NAMALWA (cell line): ENCODE results near the gene HSPA1B.
"Not testable (repeated sequence)": the region's sequence is repeated elsewhere in the genome, so short reads cannot be mapped to it uniquely, and the experiment has no call there.

ENCODE experiments used
- DNase-seq: peaks from one replicate; pipeline ENCODE4 v3.0.0-alpha.2; 2015; ENCODE audit warnings: low spot score

HSPA1B gene

DNA sequence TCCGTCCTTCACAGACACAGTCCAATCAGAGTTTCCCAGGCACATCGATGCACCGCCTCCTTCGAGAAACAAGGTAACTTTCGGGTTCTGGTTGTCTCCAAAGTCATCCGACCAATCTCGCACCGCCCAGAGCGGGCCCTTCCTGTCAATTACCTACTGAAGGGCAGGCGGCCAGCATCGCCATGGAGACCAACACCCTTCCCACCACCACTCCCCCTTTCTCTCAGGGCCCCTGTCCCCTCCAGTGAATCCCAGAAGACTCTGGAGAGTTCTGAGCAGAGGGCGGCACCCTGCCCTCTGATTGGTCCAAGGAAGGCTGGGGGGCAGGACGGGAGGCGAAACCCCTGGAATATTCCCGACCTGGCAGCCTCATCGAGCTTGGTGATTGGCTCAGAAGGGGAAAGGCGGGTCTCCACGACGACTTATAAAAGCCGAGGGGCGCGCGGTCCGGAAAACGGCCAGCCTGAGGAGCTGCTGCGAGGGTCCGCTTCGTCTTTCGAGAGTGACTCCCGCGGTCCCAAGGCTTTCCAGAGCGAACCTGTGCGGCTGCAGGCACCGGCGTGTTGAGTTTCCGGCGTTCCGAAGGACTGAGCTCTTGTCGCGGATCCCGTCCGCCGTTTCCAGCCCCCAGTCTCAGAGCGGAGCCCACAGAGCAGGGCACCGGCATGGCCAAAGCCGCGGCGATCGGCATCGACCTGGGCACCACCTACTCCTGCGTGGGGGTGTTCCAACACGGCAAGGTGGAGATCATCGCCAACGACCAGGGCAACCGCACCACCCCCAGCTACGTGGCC is at the start of gene HSPA1B:
TSS of gene HSPA1B (plus strand) at position 453 of the 794 bp plus-strand sequence. CDS start at position 666, 213 bp downstream.
- DNase-seq, result peak; percentile 97

DNA sequence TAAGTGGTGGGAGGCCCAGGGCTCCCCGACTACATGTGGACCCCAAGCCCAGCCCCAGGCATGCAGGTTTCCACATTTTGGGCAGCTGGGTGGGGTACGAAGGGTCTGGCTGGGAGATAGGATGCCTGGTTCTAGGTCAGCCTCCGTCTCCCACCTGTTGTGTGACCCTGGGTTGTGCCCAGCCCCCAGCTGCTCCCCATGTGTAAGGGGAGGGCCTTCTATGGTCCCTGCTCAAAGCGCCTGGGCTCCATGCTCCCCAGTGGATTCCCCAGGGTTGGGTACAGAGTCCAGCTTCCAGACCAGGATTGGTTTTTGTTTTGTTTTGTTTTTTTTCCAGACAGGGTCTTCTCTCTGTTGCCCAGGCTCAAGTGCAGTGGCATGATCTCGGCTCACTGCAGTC is 49.3 kb upstream of the HSPA1B start:
- no peak for DNase-seq

DNA sequence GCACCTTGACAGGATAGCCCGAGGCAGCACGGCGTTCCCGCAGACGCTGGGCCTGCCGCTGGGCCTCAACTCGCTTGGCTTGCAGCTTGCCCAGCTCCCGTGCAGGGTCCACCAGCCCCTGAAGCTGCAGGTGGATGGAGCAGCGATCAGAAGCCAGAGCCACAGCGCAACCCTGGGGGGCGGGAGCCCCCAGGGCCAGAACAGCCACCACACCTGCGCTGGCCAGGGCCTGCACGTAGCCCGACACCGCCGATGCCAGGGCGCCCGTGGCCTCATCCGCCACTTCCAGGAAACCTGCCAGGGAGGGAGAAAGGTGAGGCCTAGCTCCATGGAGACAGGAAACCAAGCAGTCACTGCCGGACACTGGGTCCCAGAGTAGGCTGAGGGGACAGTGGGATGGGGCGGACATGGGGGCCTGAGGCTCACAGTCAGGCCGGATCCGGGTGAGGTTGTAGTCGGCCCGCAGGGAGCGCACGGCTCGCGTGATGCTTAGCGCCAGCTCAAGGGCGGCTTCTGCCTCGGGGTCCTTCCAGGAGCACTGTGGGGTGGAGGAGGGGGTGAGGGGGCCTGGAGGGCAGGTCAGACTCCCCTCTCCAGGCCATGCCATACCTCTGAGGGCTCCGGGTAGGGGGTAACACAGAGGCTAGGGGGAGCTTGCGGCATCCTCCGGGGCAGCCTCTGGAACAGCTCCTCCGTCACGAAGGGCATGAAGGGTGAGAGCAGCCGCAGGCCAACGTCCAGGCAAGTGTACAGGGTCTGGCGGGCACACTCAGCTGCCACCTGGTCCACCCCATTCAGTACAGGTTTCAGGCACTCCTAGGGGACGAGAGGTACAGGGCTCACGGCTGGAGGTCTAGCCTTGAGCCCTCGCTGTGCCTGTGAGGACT is 48.3 kb upstream of the HSPA1B start:
- DNase-seq, result no peak

DNA sequence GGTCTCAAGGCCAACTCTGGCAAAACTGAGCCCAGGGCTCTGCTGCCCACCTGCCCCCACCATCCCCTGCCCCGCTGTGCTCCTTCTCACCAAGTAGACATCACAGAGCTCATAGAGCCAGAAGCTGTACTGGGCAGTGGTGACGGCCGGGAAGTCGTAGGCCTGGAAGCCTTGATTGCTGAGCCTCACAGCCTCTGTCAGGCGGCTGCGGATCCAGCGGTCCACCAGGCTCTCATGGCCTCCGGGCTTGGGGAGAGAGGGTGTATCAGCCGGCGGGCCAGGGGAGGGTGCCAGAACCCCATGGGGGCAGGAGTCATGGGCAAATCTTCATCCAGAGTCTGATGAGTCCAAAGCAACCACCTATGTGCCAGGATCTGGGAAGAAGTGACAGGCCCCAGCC is 47.6 kb upstream of the HSPA1B start:
- DNase-seq, result no peak

- DNase-seq, result no peak
Observed at GRCh38 chr6:31780507-31781243, 46.9 kb upstream of the HSPA1B start.

DNA sequence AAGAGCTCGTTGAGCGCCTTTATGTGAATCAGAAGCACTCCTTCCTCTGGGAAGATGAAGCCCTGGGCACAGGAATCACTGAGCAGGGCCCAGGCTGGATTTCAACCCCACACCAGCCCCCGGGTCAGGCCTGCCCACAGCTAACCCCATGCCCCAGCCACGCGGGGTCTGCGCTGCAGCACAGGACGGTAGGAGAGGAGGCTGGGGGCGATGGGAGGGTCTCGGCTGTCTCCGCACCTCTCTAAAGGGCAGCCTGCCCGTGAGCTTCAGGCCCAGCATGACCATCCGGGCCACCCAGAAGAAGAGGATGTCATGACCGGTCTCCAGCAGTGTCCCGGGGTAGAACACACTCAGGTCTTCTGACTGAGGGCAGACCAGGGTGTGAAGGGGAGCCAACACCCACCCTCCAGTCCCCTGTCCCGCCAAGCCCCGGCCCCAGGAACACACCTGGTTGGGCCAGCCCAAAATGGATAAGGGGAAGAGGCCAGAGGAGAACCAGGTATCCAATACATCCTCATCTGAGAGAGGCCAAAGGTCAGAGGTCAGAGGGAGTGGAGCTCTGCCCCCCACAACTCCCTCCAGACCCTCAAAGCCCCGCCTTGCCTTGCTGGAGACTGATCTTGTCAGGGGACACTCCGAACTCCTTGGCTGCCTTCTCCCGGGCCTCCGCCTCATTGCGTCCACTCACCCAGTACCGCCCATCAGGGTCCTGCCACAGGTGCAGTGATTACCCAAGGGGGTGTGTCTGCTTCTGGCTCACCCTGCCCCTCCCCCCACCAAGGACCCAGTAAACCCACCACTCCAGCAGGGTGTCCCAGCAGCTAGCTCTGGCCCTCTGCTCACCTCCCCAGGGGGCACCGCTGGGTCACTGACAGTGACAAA is 46.1 kb upstream of the HSPA1B start:
- DNase-seq, result no peak

DNA sequence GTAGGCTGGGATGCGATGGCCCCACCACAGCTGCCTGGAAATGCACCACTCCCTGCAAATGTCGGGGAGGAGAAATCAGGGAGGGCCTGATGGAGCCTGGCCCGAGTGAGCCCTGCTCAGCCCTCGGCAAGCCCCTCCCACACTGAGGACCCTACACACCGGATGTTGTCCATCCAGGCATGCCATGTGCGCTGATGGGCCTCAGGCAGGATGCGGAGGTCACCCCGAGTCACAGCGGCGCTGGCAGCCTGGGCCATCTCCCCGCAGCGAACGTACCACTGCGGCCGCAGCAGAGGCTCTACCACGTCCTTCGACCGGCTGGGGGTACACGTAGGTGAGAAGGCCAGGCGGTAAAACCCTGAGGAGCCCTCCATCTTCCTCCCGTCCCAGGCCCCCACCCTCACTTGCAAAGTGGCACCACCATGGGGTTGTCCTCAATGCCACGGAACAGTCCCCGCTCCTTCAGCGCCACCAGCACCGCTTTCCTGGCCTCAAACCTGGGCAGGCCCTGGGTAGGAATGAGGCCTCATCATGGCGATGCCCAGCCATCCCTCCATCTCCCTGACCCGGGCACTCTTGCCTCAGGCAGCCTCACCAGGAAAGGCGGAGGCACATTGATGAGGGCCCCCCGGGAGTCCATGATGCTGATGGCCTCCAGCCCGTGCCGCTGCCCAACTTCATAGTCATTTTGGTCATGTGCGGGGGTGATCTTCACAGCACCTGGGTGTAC is 45.2 kb upstream of the HSPA1B start:
- no peak for DNase-seq

GRCh38 chr6:31784098-31784925 is 43.2 kb upstream of the HSPA1B start:
- no peak for DNase-seq

DNA sequence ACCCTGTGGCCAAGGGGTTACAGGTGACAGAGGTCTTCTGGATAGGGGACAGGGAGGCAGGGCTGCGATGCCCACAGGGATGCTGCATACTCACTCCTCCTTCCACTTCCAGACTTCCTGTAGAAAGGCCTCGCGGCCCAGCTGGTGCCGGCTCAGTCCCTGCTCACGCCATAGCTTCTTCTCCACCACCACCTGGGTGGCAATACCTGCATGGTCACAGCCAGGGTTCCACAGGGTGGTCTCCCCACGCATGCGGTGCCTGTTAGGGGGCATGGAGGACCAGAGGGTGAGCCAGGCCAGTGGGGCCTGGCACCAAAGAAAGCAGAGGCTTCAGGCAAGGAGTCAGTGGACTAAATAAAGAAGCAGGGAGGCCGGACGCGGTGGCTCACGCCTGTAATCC is 42.1 kb upstream of the HSPA1B start:
- DNase-seq, result no peak

DNA sequence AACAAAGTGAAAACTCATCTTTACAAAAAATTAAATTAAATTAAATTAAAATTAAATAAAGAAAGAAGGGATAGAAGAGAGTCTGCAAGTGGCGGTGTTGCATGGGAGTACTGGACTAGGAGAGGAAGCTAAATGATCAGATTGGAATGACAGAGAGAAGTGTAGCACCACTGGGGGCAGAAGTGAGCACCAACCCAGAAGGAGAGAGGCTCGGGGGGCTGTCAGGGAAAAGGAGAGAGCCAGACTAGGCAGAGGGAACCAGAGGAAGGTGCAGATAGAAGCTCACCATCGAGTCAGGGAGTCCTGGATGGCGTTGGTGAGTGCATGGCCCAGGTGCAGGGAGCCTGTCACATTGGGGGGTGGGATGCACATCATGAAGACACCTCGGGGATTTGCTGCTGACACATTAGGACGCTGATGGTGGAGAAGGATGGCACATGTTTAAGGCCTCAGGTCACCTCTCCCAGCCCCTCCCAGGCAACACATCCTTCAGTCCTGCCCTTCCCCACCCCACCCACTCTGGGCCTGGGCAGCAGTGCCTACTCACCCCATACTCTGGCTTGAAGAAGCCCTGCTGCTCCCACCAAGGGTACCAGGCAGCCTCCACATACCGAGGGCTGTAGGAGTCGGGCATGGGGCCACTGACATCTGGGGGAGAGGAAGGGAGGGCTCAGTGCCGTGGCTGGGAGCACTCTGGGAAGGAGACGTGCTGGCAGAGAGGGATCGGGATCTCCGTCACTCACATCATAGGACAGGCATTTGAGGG is 36.0 kb upstream of the HSPA1B start:
- peak; percentile 73 for DNase-seq

- no peak for DNase-seq
Observed at GRCh38 chr6:31792090-31792374, 35.5 kb upstream of the HSPA1B start.

DNA sequence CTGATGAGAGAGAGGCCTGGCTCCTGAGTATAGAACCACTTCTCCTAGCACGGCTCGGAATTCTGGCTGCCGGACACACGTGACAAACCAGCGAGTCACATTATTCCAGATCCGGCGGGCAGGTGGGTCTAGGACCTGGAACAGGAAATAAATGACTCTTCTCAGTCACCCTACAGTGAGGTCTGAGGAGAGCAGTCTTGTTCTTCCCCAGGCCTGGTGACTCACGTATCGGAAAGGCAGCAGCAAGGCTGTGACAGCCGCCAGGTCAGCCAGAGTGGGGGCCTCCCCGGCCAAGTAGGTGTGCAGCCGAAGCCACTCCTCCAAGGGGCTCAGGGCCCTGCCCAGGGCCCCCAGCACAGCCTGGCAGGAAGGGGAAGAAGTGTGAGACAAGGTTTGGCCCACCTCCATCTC is 34.8 kb upstream of the HSPA1B start:
- no peak for DNase-seq

DNA sequence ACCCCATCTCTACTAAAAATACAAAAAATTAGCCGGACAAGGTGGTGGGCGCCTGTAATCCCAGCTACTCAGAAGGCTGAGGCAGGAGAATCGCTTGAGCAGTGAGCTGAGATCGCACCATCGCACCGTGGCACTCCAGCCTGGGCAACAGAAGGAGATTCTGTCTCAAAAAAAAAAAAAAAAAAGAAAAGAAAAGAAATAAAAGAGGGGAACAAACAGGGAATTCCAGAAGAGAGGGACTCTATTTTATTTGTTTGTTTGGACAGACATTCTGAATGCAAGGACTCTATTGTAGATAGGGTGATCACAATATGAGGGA is 33.7 kb upstream of the HSPA1B start:
- DNase-seq, result not testable (repeated sequence)

DNA sequence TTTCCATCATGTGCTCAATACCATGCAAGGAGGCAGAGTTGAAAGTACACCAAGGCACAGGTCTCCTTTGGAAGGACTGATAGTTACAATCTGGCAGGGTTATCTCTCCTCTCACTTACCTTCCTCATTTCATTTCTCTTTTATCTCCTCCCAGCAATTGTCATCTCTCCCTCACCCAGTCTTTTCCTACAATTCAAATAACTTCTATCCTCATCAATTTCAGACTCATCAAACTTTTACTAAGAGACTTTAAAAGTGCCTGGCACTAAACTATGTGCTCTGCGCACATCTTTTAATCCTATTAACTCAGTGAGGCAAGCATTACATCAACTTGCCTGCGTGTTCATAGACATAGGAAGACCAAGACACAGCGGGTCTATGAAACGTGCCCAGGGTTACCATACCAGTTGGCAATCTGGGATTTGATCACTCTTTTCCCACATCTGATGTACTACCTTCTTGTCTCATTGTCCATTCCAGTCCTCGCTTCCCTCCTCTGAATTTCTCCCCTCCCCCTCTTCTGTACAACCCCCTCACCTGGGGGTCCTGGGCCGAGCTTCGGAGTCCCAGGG is 33.2 kb upstream of the HSPA1B start:
- peak; percentile 61 for DNase-seq

DNA sequence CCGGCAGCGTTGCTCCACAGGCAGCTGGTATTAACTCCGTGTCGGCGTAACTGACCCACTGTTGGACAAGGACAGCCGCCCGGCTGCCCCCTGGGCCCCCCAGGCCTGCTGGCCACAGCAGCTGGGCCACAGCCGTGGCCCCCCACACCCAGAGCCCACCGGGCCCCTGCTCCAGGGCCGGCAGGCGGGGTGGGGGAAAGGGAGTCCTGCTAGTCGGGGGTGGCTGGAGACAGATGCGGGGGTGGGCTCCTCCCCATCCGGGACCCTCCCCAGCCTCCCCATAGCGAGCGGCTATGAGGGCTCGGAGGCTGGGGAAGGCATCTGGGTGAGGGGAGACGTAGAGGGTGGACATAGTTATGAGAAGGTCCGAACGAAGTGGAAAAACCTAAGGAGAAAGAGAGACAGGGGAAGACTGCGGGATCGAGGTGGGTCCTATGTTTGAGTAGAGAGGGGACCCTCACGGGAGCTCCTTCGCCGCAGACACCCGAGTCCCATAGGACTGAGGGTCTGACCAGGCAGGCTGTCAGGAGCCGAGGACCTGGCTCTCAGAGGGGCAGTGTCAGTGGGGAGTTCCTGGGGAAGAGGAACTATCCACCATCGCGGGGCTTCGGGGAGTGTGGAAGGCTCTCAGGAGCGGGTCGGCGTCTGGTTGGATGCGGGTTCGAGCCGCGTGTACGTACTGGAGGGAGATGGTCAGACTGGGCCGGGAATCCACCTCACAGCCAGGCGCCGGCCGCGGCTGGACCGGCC is 32.5 kb upstream of the HSPA1B start:
- DNase-seq, result no peak

- DNase-seq, result peak; percentile 84
Observed at GRCh38 chr6:31795616-31796298, 31.8 kb upstream of the HSPA1B start, which contains the start of gene VARS1. Gene VARS1, minus strand, starts transcription at chr6:31795752. Its CDS starts 535 bp downstream, at chr6:31795217.

- no peak for DNase-seq
Observed at GRCh38 chr6:31796993-31797385, 30.5 kb upstream of the HSPA1B start.

DNA sequence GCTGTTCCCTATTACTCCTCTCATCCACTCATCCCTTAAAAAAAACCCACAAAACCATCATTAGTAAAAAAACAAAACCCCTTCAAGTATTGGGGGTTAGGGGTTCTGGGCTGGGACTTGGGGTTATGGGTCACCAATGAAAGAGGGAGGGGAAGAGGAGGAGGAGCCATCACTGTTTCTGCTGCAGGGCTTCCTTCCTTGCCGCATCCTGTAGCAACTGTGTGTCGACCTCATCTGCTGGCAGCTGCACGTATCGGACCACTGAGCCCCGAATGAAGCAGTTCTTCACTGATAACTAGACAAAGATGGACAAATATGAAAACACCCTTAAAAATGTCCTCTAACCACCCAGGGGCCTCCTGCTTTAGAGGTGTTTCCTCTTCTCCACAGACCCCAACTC is 29.9 kb upstream of the HSPA1B start:
- peak; percentile 81 for DNase-seq
